Hepatocyte (in vitro differentiated cells): ENCODE data around the gene OR2K2. TPM values are rescaled to one million over a fixed set of nuclear protein-coding genes. Genes with fewer than 3 reads are reported as not detected.

Experiments
- DNase-seq: peaks from one replicate; pipeline ENCODE4 v3.0.0-alpha.2; 2016; ENCODE audit warnings: low spot score
- H2AFZ ChIP-seq: fragments of 200-600 bp; sonication (generic); 2 replicates; pipeline ENCODE4 v1.6.0; 2016; ENCODE audit warnings: antibody characterized with exemption, mild to moderate bottlenecking
- H3K27ac ChIP-seq: fragments of 200-600 bp; sonication (generic); 2 replicates; pipeline ENCODE4 v1.5.1; 2016; ENCODE audit warnings: mild to moderate bottlenecking
- H3K27me3 ChIP-seq: fragments of 200-600 bp; sonication (generic); 2 replicates; pipeline ENCODE4 v1.6.1; 2016
- H3K36me3 ChIP-seq: fragments of 200-600 bp; sonication (generic); replicated peaks from 2 replicates; pipeline ENCODE4 v1.5.1; 2016; ENCODE audit warnings: low read depth; ENCODE audit not compliant: insufficient read depth
- H3K4me1 ChIP-seq: fragments of 200-600 bp; sonication (generic); 2 replicates; pipeline ENCODE4 v1.5.1; 2016; ENCODE audit warnings: mild to moderate bottlenecking, moderate library complexity; ENCODE audit not compliant: insufficient read depth
- H3K4me2 ChIP-seq: fragments of 200-600 bp; sonication (generic); 2 replicates; pipeline ENCODE4 v1.6.0; 2016
- H3K4me3 ChIP-seq: fragments of 200-600 bp; sonication (generic); 2 replicates; pipeline ENCODE4 v1.5.1; 2016; ENCODE audit warnings: mild to moderate bottlenecking
- H3K79me2 ChIP-seq: fragments of 200-600 bp; sonication (generic); 2 replicates; pipeline ENCODE4 v1.6.0; 2017; ENCODE audit warnings: mild to moderate bottlenecking
- H3K9me2 ChIP-seq: fragments of 200-600 bp; sonication (generic); replicated peaks from 2 replicates; pipeline ENCODE4 v1.6.0; 2017; ENCODE audit warnings: mild to moderate bottlenecking; ENCODE audit not compliant: insufficient read depth
- H3K9me3 ChIP-seq: fragments of 200-600 bp; sonication (generic); 2 replicates; pipeline ENCODE4 v1.5.1; 2016; ENCODE audit warnings: low read depth, mild to moderate bottlenecking
- H4K20me1 ChIP-seq: fragments of 200-600 bp; sonication (generic); 2 replicates; pipeline ENCODE4 v1.6.0; 2016; ENCODE audit warnings: mild to moderate bottlenecking; ENCODE audit not compliant: insufficient read depth, poor library complexity, severe bottlenecking
- CTCF ChIP-seq: fragments of 200-600 bp; sonication (generic); IDR thresholded peaks from 2 replicates; pipeline ENCODE4 v1.5.1; 2016; ENCODE audit warnings: antibody characterized with exemption, mild to moderate bottlenecking; ENCODE audit not compliant: poor library complexity
- EZH2 ChIP-seq: fragments of 200-600 bp; sonication (generic); IDR thresholded peaks from 2 replicates; pipeline ENCODE4 v1.6.1; 2016; ENCODE audit warnings: antibody characterized with exemption, mild to moderate bottlenecking, borderline replicate concordance
- EZH2phosphoT487 ChIP-seq: fragments of 200-600 bp; sonication (generic); IDR thresholded peaks from one replicate; pipeline ENCODE4 v1.6.1; 2018; ENCODE audit warnings: antibody characterized with exemption, mild to moderate bottlenecking, low read depth, moderate library complexity; ENCODE audit not compliant: unreplicated experiment, severe bottlenecking
- WGBS: methylation state at CpG from one replicate; pipeline ENCODE4 v1.1.6; 2016; ENCODE audit warnings: low lambda C conversion rate; ENCODE audit errors: missing lambda C conversion rate; 5-methylcytosine and 5-hydroxymethylcytosine counted together
- polyA plus RNA-seq: library from polyadenylated mRNA; unstranded; fragments of >200 nt; fragmentation: Nextera tagmentation; extraction: Ambion mirVana; gene quantifications from 2 replicates; pipeline ENCODE4 v1.2.1, GENCODE V29; 2016
- total RNA-seq: library from RNA; depleted of rRNA; stranded (reverse); fragments of >200 nt; gene quantifications from 2 replicates; pipeline ENCODE4 v1.2.3, GENCODE V29; 2014

OR2K2 gene
- total and polyA plus RNA-seq, 2 experiments from 2014 or later, result not detected

GRCh38 chr9:111372297-111372696, 42.3 kb upstream of the OR2K2 start:
- H4K20me1 ChIP-seq, result no peaks in the 10 kb centered on the region
- no peak overlapping the region for H3K27ac ChIP-seq
- TF ChIP-seq EZH2 (no peak), EZH2phosphoT487 (no peak)
- DNase-seq, result no peak
- H3K4me3 ChIP-seq, result no peak overlapping the region
- H3K4me1 ChIP-seq, result no peaks in the 10 kb centered on the region
- no peak overlapping the region for H3K4me2 ChIP-seq
- H3K79me2 ChIP-seq, result no peaks in the 10 kb centered on the region
- H3K9me3 ChIP-seq, result no peaks in the 10 kb centered on the region
- WGBS, result 96% methylated on average over 6 of the region's 6 CpGs
- H2AFZ ChIP-seq, result no peak overlapping the region
- no peaks in the 10 kb centered on the region for H3K9me2 ChIP-seq
- no peaks in the 10 kb centered on the region for H3K27me3 ChIP-seq
- H3K36me3 ChIP-seq, result peaks cover 4% of the 10 kb centered on the region

- H3K4me1 ChIP-seq, result no peaks in the 10 kb centered on the region
- H3K9me2 ChIP-seq, result no peaks in the 10 kb centered on the region
- no peaks in the 10 kb centered on the region for H4K20me1 ChIP-seq
- no peak overlapping the region for H2AFZ ChIP-seq
- no peaks in the 10 kb centered on the region for H3K27me3 ChIP-seq
- no peak overlapping the region for H3K4me3 ChIP-seq
- no peaks in the 10 kb centered on the region for H3K79me2 ChIP-seq
- 70% methylated on average over 1 of the region's 1 CpG for WGBS
- H3K36me3 ChIP-seq, result peaks cover 4% of the 10 kb centered on the region
- H3K4me2 ChIP-seq, result no peak overlapping the region
- DNase-seq, result no peak
- H3K9me3 ChIP-seq, result no peaks in the 10 kb centered on the region
- H3K27ac ChIP-seq, result no peak overlapping the region
- TF ChIP-seq EZH2phosphoT487, result no peak
- TF ChIP-seq EZH2, result no peak
- TF ChIP-seq CTCF, result no peak
Measured at GRCh38 chr9:111366978-111367377, 37.0 kb upstream of the OR2K2 start.

GRCh38 chr9:111362526-111362925, 32.5 kb upstream of the OR2K2 start:
- Histone ChIP-seq H2AFZ (no peak overlapping the region), H3K4me2 (no peak overlapping the region), H4K20me1 (no peaks in the 10 kb centered on the region), H3K79me2 (no peaks in the 10 kb centered on the region), H3K4me1 (no peaks in the 10 kb centered on the region), H3K4me3 (no peak overlapping the region), H3K27me3 (no peaks in the 10 kb centered on the region), H3K9me3 (no peaks in the 10 kb centered on the region), H3K27ac (no peak overlapping the region), H3K36me3 (no peaks in the 10 kb centered on the region), H3K9me2 (no peaks in the 10 kb centered on the region)
- 39% methylated on average over 5 of the region's 5 CpGs for WGBS
- DNase-seq, result no peak
- no peak for TF ChIP-seq EZH2phosphoT487
- no peak for TF ChIP-seq CTCF
- TF ChIP-seq EZH2, result no peak

- no peak overlapping the region for H3K4me2 ChIP-seq
- WGBS, result 83% methylated on average over 2 of the region's 2 CpGs
- no peaks in the 10 kb centered on the region for H3K27me3 ChIP-seq
- no peak for DNase-seq
- H3K4me1 ChIP-seq, result no peaks in the 10 kb centered on the region
- no peak overlapping the region for H3K27ac ChIP-seq
- TF ChIP-seq EZH2 (no peak), EZH2phosphoT487 (no peak), CTCF (no peak)
- H3K4me3 ChIP-seq, result no peak overlapping the region
- no peak overlapping the region for H2AFZ ChIP-seq
- H3K36me3 ChIP-seq, result no peaks in the 10 kb centered on the region
- H3K9me3 ChIP-seq, result no peaks in the 10 kb centered on the region
- H3K9me2 ChIP-seq, result no peaks in the 10 kb centered on the region
- H4K20me1 ChIP-seq, result no peaks in the 10 kb centered on the region
- H3K79me2 ChIP-seq, result no peaks in the 10 kb centered on the region
Measured at GRCh38 chr9:111360881-111361280, 30.9 kb upstream of the OR2K2 start.
